ENCODE measurements around the gene KIRREL1. TPM values are rescaled to one million over a fixed set of nuclear protein-coding genes. Genes with fewer than 3 reads are reported as not detected.

The KIRREL1 gene
- total RNA-seq, 1 experiment from 2014 or later, result 123 TPM

DNA sequence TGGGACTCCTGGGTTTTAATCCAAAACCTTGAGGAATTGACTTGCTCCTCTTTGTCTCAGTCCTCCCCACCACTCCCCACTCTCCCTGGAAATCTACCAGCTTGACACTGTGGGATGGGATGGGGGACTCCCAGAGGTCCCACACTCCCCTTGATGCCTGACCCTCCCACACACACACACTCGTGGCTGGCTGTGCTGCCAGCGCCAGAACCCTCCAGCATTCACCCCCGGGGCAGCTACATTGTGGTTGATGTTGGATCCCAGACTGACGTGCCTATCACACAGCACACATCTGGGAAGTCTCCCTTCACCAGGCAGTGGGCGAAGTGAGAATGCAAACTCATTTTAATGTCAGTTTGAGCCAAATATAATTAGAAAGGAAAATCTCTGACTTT, 10.0 kb downstream of the KIRREL1 start:
- H3K4me3 ChIP-seq, result no peak overlapping the region
- peaks cover 68% of the 10 kb centered on the region for H3K4me1 ChIP-seq (replicated peaks)
- peak in 1 of 2 experiments; percentile 60 for DNase-seq (ENCODE audit: low read depth in 1 of 2, low spot score in 2 of 2)

GRCh38 chr1:158005224-158005623, 11.8 kb downstream of the KIRREL1 start:
- Histone ChIP-seq H3K4me3 (no peak overlapping the region), H3K9me3 (replicated peaks) (no peaks in the 10 kb centered on the region), H3K27ac (no peak overlapping the region), H3K4me1 (replicated peaks) (peaks cover 83% of the 10 kb centered on the region), H3K27me3 (replicated peaks) (no peaks in the 10 kb centered on the region), H3K36me3 (peaks cover 47% of the 10 kb centered on the region)
- no peak for DNase-seq (ENCODE audit: low read depth in 1 of 2, low spot score in 2 of 2)

More for the DNA sequence above, 10.0 kb downstream of the KIRREL1 start:
- Histone ChIP-seq H3K27me3 (replicated peaks) (no peaks in the 10 kb centered on the region), H3K36me3 (peaks cover 54% of the 10 kb centered on the region), H3K27ac (peak overlapping the region; percentile 83), H3K9me3 (replicated peaks) (no peaks in the 10 kb centered on the region)

DNA sequence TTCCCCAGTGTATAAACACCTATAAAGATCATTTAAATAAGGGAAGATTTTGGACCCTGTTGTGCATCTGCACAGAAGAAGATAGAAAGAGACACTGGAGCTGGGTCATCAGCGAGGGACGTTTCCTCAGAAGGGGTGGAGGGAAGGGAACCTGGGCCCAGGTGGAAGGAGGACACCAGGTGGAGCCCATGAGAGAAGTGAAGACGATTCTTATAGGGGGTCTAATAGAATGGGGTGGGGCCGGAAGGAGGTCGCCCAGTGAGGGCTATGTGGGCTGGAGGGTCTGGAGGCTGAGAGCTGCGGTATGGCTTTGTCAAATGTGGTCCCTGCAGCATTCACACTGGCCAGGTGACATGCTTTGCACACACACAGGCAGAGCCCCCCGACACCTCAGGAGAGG, 13.7 kb downstream of the KIRREL1 start:
- no peaks in the 10 kb centered on the region for H3K27me3 ChIP-seq (replicated peaks)
- DNase-seq (ENCODE audit: low read depth in 1 of 2, low spot score in 2 of 2), result no peak
- peaks cover 86% of the 10 kb centered on the region for H3K4me1 ChIP-seq (replicated peaks)
- H3K4me3 ChIP-seq, result no peak overlapping the region
- H3K27ac ChIP-seq, result no peak overlapping the region
- H3K9me3 ChIP-seq (replicated peaks), result no peaks in the 10 kb centered on the region
- peaks cover 37% of the 10 kb centered on the region for H3K36me3 ChIP-seq

GRCh38 chr1:158007667-158008386, 14.4 kb downstream of the KIRREL1 start:
- no peak for DNase-seq (ENCODE audit: low read depth in 1 of 2, low spot score in 2 of 2)
- no peaks in the 10 kb centered on the region for H3K9me3 ChIP-seq (replicated peaks)

GRCh38 chr1:158008630-158009029, 15.2 kb downstream of the KIRREL1 start:
- Histone ChIP-seq H3K4me3 (no peak overlapping the region), H3K4me1 (replicated peaks) (peaks cover 86% of the 10 kb centered on the region), H3K9me3 (replicated peaks) (no peaks in the 10 kb centered on the region), H3K27ac (peak overlapping the region; percentile 96), H3K36me3 (peaks cover 45% of the 10 kb centered on the region), H3K27me3 (replicated peaks) (no peaks in the 10 kb centered on the region)
- no peak for DNase-seq (ENCODE audit: low read depth in 1 of 2, low spot score in 2 of 2)

More at GRCh38 chr1:158007667-158008386, 14.4 kb downstream of the KIRREL1 start:
- Histone ChIP-seq H3K4me1 (replicated peaks) (peaks cover 86% of the 10 kb centered on the region), H3K4me3 (no peak overlapping the region), H3K27ac (no peak overlapping the region; the same call in 1 of the 2 replicates), H3K27me3 (replicated peaks) (no peaks in the 10 kb centered on the region), H3K36me3 (peaks cover 41% of the 10 kb centered on the region)

DNA sequence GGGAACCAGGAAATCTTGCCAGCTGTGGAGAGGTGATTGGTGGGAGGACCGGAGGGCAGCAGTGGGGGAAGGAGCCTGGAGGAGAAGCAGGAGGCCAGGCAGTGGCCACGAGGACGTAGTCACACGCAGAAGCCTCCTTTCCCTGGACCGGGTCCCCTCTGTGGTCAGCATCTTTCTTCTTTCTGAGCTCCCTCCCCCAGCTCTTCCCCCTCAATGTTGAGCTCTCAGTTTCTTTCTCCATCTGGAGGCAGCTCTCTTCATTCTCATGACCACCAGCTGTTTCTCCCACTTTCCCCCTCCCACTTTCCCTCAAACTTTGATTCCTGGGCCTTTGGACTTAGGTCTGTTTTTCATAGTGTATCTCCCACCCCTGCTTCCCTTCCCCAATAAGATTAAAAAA, 18.3 kb downstream of the KIRREL1 start:
- Histone ChIP-seq H3K36me3 (peaks cover 32% of the 10 kb centered on the region), H3K4me3 (no peak overlapping the region), H3K27me3 (replicated peaks) (no peaks in the 10 kb centered on the region), H3K9me3 (replicated peaks) (no peaks in the 10 kb centered on the region), H3K27ac (peak overlapping the region; percentile 96), H3K4me1 (replicated peaks) (peaks cover 80% of the 10 kb centered on the region)
- no peak for DNase-seq (ENCODE audit: low read depth in 1 of 2, low spot score in 2 of 2)

- no peaks in the 10 kb centered on the region for H3K27me3 ChIP-seq (replicated peaks)
- no peak overlapping the region for H3K4me3 ChIP-seq
- H3K27ac ChIP-seq, result no peak overlapping the region
- peaks cover 36% of the 10 kb centered on the region for H3K36me3 ChIP-seq
- peaks cover 80% of the 10 kb centered on the region for H3K4me1 ChIP-seq (replicated peaks)
- H3K9me3 ChIP-seq (replicated peaks), result no peaks in the 10 kb centered on the region
- DNase-seq (ENCODE audit: low read depth in 1 of 2, low spot score in 2 of 2), result no peak
Observed at GRCh38 chr1:158013840-158014730, 20.6 kb downstream of the KIRREL1 start.

GRCh38 chr1:158014731-158015320, 21.4 kb downstream of the KIRREL1 start:
- Histone ChIP-seq H3K4me3 (no peak overlapping the region), H3K36me3 (peaks cover 36% of the 10 kb centered on the region), H3K27ac (no peak overlapping the region), H3K4me1 (replicated peaks) (peaks cover 80% of the 10 kb centered on the region), H3K27me3 (replicated peaks) (no peaks in the 10 kb centered on the region), H3K9me3 (replicated peaks) (no peaks in the 10 kb centered on the region)
- DNase-seq (ENCODE audit: low read depth in 1 of 2, low spot score in 2 of 2), result no peak

- Histone ChIP-seq H3K27ac (peak overlapping the region; percentile 99), H3K4me3 (no peak overlapping the region), H3K9me3 (replicated peaks) (no peaks in the 10 kb centered on the region), H3K27me3 (replicated peaks) (no peaks in the 10 kb centered on the region), H3K4me1 (replicated peaks) (peaks cover 82% of the 10 kb centered on the region), H3K36me3 (peaks cover 35% of the 10 kb centered on the region)
- no peak for DNase-seq (ENCODE audit: low read depth in 1 of 2, low spot score in 2 of 2)
Observed at GRCh38 chr1:158016651-158017335, 23.3 kb downstream of the KIRREL1 start.

DNA sequence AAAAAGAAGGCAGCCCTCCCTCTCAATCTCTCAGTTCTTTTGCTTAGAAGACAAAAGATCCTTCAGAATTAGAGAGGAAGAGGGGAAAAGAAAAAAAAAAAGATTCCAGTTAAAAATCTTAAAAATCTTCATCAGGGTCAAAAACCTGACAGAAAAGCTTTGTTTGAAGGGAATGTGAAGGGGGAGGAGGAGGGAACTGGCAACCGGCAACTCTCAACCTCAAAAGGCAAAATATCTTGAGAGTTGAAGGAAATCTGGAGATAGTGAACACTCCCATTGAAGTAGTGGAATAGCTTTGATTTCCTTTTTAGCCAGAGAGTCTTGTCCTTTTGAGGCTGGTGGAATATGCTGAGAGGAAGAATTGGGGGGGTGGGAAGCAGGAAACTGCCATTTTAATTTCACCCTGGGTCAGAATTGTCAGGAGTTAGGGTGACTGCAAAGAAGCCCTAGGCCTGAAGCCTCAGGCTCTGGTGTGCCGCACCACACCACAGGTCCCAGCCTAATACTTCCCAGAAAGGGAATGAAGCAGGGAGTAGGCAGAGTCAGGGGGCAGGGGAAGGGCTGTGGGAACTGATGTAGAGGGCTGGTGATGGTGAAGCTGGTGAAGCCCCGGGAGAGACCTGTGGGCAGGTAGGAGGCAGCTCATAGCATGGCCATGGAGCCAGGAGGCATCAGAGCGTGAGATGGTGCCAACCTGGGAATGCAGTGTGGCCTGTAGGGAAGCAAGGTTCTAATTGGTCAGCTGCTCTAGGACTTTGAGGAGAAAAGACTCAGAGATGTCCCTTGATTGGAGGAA, 24.6 kb downstream of the KIRREL1 start:
- Histone ChIP-seq H3K36me3 (peaks cover 35% of the 10 kb centered on the region), H3K4me3 (no peak overlapping the region), H3K9me3 (replicated peaks) (no peaks in the 10 kb centered on the region), H3K27ac (peak overlapping the region; percentile 99), H3K27me3 (replicated peaks) (no peaks in the 10 kb centered on the region), H3K4me1 (replicated peaks) (peaks cover 82% of the 10 kb centered on the region)
- peak in 1 of 2 experiments; percentile 51 for DNase-seq (ENCODE audit: low read depth in 1 of 2, low spot score in 2 of 2)

DNA sequence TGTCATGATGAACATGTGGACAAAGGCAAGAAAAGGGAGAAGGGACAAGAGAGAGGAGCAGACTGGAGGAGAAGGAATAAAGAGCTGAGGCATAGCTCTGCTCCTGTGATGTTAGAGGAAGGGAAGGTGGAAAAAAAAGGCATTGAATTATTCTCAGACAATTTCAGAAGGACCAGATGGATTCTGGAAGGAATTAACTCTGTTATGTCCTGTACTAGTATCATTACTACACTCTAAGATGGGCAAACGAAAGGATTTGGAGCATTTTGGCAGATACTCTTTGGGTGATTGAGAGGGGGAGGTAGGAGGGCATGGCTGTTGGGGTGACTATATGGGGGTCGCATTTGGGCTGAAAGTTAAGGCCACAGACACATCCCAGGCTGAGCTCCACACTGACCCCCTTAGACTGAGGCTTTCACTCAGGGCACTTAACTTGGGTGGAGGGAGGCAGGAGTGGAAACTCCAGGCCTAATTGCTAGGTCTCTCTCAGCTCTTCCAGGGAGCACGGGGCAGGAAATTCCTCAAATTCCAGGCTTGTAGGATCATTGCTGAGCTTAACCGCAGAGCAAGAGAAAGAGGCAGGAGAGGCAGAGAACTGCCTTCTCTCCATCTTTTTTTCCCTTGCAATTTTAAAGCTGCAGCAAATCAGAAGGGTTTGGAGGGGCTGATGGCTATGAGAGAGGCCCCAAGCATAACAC, 25.9 kb downstream of the KIRREL1 start:
- H3K36me3 ChIP-seq, result peaks cover 37% of the 10 kb centered on the region
- DNase-seq (ENCODE audit: low read depth in 1 of 2, low spot score in 2 of 2), result peak; percentile 92 to 96
- H3K4me3 ChIP-seq, result no peak overlapping the region
- peak overlapping the region; percentile 99 for H3K27ac ChIP-seq
- H3K4me1 ChIP-seq (replicated peaks), result peaks cover 71% of the 10 kb centered on the region
- no peaks in the 10 kb centered on the region for H3K27me3 ChIP-seq (replicated peaks)
- no peaks in the 10 kb centered on the region for H3K9me3 ChIP-seq (replicated peaks)

DNA sequence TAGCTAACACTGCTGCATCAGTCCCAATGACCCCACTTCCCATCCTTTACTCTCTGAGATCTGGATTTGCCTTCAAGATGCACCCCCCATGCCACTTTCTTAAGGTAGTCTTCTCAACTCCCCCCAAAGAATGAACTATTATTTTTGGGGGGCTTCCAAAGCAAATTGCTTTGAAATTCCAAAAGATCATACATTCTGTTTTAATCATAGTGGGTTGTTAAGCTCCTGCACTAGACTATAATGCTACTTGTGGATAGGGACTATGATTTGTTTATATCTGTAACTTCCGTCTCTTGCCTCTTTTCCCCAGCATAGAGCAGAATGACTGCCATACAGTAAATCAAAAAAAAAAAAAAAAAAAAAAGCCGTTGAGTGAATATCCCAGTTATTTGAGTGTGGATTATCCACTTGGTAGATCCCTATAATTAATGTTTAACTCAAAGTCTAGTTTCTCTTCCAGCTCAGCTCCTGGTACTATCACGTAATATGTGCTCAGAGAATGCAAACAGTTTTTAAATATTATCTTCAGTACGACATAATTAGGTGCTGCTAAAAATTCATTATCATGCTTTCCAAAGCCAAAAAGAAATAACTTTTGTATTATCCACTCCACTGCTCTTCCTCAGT, 26.9 kb downstream of the KIRREL1 start:
- DNase-seq (ENCODE audit: low read depth in 1 of 2, low spot score in 2 of 2), result no peak
- peak overlapping the region; percentile 99 for H3K27ac ChIP-seq
- peaks cover 42% of the 10 kb centered on the region for H3K36me3 ChIP-seq
- no peaks in the 10 kb centered on the region for H3K9me3 ChIP-seq (replicated peaks)
- H3K27me3 ChIP-seq (replicated peaks), result no peaks in the 10 kb centered on the region
- peaks cover 71% of the 10 kb centered on the region for H3K4me1 ChIP-seq (replicated peaks)
- no peak overlapping the region for H3K4me3 ChIP-seq
